NT2/D1 (cell line): ENCODE measurements around the gene FAM241B.

Experiments
- DNase-seq: peaks from one replicate; pipeline ENCODE4 v3.0.0-alpha.2; 2011; ENCODE audit warnings: low read depth, low spot score
- H3K27me3 ChIP-seq: 2 replicates; pipeline ENCODE4 v1.6.0; 2011; ENCODE audit warnings: mild to moderate bottlenecking; ENCODE audit not compliant: insufficient read length, insufficient read depth
- H3K36me3 ChIP-seq: 2 replicates; pipeline ENCODE4 v1.6.1; 2011; ENCODE audit warnings: mild to moderate bottlenecking, low read length, mixed read lengths; ENCODE audit not compliant: insufficient read depth, insufficient read length
- H3K4me1 ChIP-seq: 2 replicates; pipeline ENCODE4 v1.5.1; 2011; ENCODE audit not compliant: insufficient read depth, insufficient read length
- H3K4me3 ChIP-seq: 2 replicates; pipeline ENCODE4 v1.5.1; 2011; ENCODE audit warnings: low read depth; ENCODE audit not compliant: insufficient read length
- H3K9ac ChIP-seq: 2 replicates; pipeline ENCODE4 v1.6.0; 2011; ENCODE audit warnings: low read depth; ENCODE audit not compliant: insufficient read length
- H3K9me3 ChIP-seq: 2 replicates; pipeline ENCODE4 v1.5.1; 2011; ENCODE audit warnings: mild to moderate bottlenecking, low read length; ENCODE audit not compliant: insufficient read depth
- SUZ12 ChIP-seq: IDR thresholded peaks from 2 replicates; pipeline ENCODE4 v1.6.1; 2011; ENCODE audit not compliant: insufficient read length, insufficient read depth; ENCODE audit errors: extremely low read depth
- YY1 ChIP-seq: IDR thresholded peaks from 2 replicates; pipeline ENCODE4 v1.6.1; 2011; ENCODE audit not compliant: insufficient read length, insufficient read depth
- ZNF274 ChIP-seq: IDR thresholded peaks from 2 replicates; pipeline ENCODE4 v1.6.1; 2011; ENCODE audit warnings: mild to moderate bottlenecking, low read depth, low read length

Gene FAM241B

GRCh38 chr10:69639291-69640195, 9.5 kb downstream of the FAM241B start:
- no peak overlapping the region for H3K4me3 ChIP-seq
- H3K4me1 ChIP-seq: peaks cover 5% of the 10 kb centered on the region
- TF ChIP-seq ZNF274 (no peak), SUZ12 (no peak)
- H3K9me3 ChIP-seq: no peaks in the 10 kb centered on the region
- no peaks in the 10 kb centered on the region for H3K36me3 ChIP-seq
- DNase-seq: peak; percentile 66
- no peak overlapping the region for H3K9ac ChIP-seq
- H3K27me3 ChIP-seq: no peaks in the 10 kb centered on the region

DNA sequence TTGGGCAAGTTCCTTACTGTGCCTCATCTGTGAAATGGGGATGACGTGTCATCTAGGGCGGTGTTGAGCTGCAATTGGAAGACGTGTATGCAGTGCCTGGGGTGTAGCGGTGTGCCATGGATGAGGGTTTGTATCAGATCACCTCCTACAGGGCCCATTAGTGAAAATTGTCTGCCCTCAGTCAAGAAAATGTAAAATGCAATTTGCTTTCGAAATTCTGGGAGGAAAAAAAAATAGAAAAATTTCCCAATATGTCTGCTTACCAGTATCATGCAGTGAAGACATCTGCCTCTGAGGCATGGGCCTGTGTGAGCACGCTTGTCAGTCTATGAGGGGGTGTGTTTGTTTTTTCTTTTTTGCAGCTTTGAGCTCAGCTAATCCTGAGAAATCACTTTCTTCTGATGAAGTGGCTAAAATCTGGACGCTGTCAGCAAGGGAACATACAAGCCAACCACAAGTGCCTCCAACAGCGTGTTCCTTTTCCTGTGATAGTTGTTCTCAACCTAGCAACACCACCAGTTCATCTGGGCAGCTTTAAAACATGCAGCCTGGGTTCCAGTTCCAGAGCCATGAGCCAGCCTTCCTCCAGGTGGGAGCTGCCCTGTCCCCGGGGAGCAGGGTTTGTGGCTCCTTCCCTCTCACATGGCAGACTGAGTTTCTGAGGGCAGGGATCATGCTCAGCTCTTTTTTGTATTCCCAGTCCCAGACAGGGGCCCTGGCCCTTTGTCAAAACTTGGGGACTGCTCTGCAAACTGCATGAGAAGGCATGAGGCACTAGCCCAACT, 10.3 kb downstream of the FAM241B start:
- DNase-seq: no peak
- peaks cover 5% of the 10 kb centered on the region for H3K4me1 ChIP-seq
- H3K9me3 ChIP-seq: no peaks in the 10 kb centered on the region
- no peak overlapping the region for H3K4me3 ChIP-seq
- H3K36me3 ChIP-seq: no peaks in the 10 kb centered on the region
- TF ChIP-seq ZNF274 (no peak), YY1 (no peak), SUZ12 (no peak)
- no peaks in the 10 kb centered on the region for H3K27me3 ChIP-seq
- H3K9ac ChIP-seq: no peak overlapping the region

DNA sequence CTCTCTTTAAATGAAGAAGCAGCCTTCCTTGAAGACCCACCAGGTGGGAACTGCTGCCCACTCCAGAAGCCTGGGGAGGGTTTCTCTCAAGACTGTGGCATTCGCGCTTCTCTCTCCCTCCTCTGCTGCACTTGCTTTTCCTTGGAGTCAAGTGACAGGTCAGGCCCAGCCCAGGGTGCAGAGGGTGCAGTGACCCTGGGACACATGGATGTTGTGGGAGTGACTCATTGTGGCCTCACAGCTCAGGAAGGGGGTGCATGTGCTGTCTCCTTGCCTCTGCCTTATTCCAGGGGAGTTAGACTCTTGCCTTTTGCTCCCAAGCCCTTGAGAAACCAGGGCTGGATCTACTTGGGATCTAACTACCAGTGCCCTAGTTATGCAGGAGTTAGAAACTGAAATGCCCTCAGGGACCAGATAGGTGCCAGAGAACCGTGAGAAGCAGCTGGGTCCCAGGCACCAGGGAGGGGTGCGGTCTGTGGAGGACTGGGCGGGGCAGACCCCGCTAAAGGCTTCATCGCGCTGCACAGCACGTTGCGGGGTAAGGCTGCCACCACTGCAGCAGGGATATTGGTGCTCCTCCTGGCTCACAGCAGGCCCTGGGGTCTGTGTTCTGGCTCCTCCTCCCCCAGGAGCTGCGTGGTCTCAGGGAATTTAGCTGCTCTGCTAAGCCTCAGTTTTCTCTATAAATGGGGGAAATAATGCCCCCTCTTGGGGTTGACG, 11.4 kb downstream of the FAM241B start:
- H3K36me3 ChIP-seq: no peaks in the 10 kb centered on the region
- peaks cover 11% of the 10 kb centered on the region for H3K4me1 ChIP-seq
- H3K27me3 ChIP-seq: no peaks in the 10 kb centered on the region
- TF ChIP-seq YY1: no peak
- no peak for TF ChIP-seq ZNF274
- TF ChIP-seq SUZ12: no peak
- no peaks in the 10 kb centered on the region for H3K9me3 ChIP-seq
- DNase-seq: no peak
- peak overlapping the region; percentile 36 for H3K9ac ChIP-seq
- H3K4me3 ChIP-seq: no peak overlapping the region

DNA sequence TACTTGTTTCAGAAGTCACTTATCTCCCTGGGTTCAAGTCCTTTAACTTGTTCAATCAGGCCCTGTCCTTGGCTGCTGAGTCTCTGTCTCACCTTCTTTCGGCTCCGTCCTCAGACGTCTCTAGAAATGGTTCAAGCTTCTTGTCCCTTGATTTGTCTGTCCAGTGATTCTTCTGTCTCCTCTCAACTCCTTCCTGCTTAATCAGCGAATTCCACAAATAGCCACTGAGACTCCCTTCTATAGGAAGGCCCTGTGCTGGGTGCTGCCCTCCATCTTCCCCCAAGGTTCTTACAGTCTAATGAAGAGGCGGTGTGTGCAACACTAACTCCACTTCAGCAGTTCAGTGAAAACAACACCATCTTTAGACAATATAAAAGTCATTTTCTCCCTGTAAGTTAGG, 12.7 kb downstream of the FAM241B start:
- H3K9ac ChIP-seq: no peak overlapping the region
- H3K4me1 ChIP-seq: peaks cover 8% of the 10 kb centered on the region
- H3K36me3 ChIP-seq: no peaks in the 10 kb centered on the region
- no peak for TF ChIP-seq YY1
- TF ChIP-seq ZNF274: no peak
- no peak for TF ChIP-seq SUZ12
- H3K4me3 ChIP-seq: no peak overlapping the region
- H3K9me3 ChIP-seq: no peaks in the 10 kb centered on the region
- H3K27me3 ChIP-seq: no peaks in the 10 kb centered on the region
- no peak for DNase-seq

- H3K9me3 ChIP-seq: no peaks in the 10 kb centered on the region
- peaks cover 12% of the 10 kb centered on the region for H3K4me1 ChIP-seq
- TF ChIP-seq SUZ12 (no peak), YY1 (no peak), ZNF274 (no peak)
- H3K9ac ChIP-seq: no peak overlapping the region
- H3K4me3 ChIP-seq: no peak overlapping the region
- no peak for DNase-seq
- H3K27me3 ChIP-seq: no peaks in the 10 kb centered on the region
- no peaks in the 10 kb centered on the region for H3K36me3 ChIP-seq
Observed at GRCh38 chr10:69643779-69644657, 14.0 kb downstream of the FAM241B start.

GRCh38 chr10:69644658-69645295, 14.7 kb downstream of the FAM241B start:
- Histone ChIP-seq H3K9ac (no peak overlapping the region), H3K27me3 (no peaks in the 10 kb centered on the region), H3K9me3 (no peaks in the 10 kb centered on the region), H3K4me3 (no peak overlapping the region), H3K4me1 (peaks cover 14% of the 10 kb centered on the region), H3K36me3 (no peaks in the 10 kb centered on the region)
- peak; percentile 36 for DNase-seq
- TF ChIP-seq YY1: no peak
- no peak for TF ChIP-seq SUZ12
- no peak for TF ChIP-seq ZNF274
